Caco-2 (cell line): ENCODE results near the gene HOXC9. TPM values are rescaled to one million over a fixed set of nuclear protein-coding genes. Genes with fewer than 3 reads are reported as not detected.
A peak's percentile ranks its signal among the peaks of the same experiment; 100 is the strongest.

Experiments used
- BruUV-seq: library from RNA; stranded (reverse); fragments of 400-500 nt; replicated peaks from 2 replicates; lab custom pipeline; 2021; lab: Mats Ljungman, UMichigan
- CTCF ChIA-PET: fragments of 300-600 bp; sonication (Branson Sonifier 250); formaldehyde crosslinking; loops from one replicate; lab custom pipeline; 2022; ENCODE audit warnings: antibody characterized with exemption; lab: Charles Lee
- POLR2A ChIA-PET: fragments of 300-600 bp; sonication (Branson Sonifier 250); formaldehyde crosslinking; loops from one replicate; lab custom pipeline; 2022; ENCODE audit warnings: antibody characterized with exemption; lab: Charles Lee
- DNase-seq, 2 experiments: peaks; one replicate each; pipeline versions ENCODE4 v3.0.0 to v3.0.0-alpha.2; 2020 to 2022
- H3K27me3 ChIP-seq: replicated peaks from 2 replicates; pipeline ENCODE4 v1.6.0; 2011; ENCODE audit warnings: low read length; ENCODE audit not compliant: control insufficient read depth, insufficient read depth
- H3K36me3 ChIP-seq: 2 replicates; pipeline ENCODE4 v1.5.1; 2011; ENCODE audit warnings: low read length; ENCODE audit not compliant: control insufficient read depth, insufficient read depth
- H3K4me1 ChIP-seq: fragments of 250-450 bp; sonication (Bioruptor Pico); 2 replicates; pipeline ENCODE4 v1.5.1; 2020; ENCODE audit warnings: mild to moderate bottlenecking
- H3K4me3 ChIP-seq: 2 replicates; pipeline ENCODE4 v1.5.1; 2011; ENCODE audit warnings: low read depth, mild to moderate bottlenecking, control low read depth, low read length
- H3K9me3 ChIP-seq: fragments of 250-450 bp; sonication (Bioruptor Pico); 2 replicates; pipeline ENCODE4 v1.5.1; 2020; ENCODE audit warnings: mild to moderate bottlenecking, moderate library complexity
- H3K27ac Mint-ChIP-seq: one replicate; pipeline ENCODE4 v1.8.0; 2022; ENCODE audit warnings: mixed read lengths; ENCODE audit not compliant: unreplicated experiment
- H3K27me3 Mint-ChIP-seq: one replicate; pipeline ENCODE4 v1.8.0; 2022; ENCODE audit warnings: mixed read lengths; ENCODE audit not compliant: insufficient read depth, unreplicated experiment
- H3K36me3 Mint-ChIP-seq: one replicate; pipeline ENCODE4 v1.8.0; 2022; ENCODE audit warnings: mild to moderate bottlenecking, mixed read lengths; ENCODE audit not compliant: insufficient read depth, unreplicated experiment
- H3K4me1 Mint-ChIP-seq: one replicate; pipeline ENCODE4 v1.8.0; 2022; ENCODE audit warnings: low read depth, mixed read lengths; ENCODE audit not compliant: unreplicated experiment
- H3K4me3 Mint-ChIP-seq: one replicate; pipeline ENCODE4 v1.8.0; 2022; ENCODE audit warnings: mild to moderate bottlenecking, moderate library complexity, mixed read lengths; ENCODE audit not compliant: unreplicated experiment
- H3K9me3 Mint-ChIP-seq: one replicate; pipeline ENCODE4 v1.8.0; 2022; ENCODE audit warnings: mixed read lengths; ENCODE audit not compliant: unreplicated experiment
- intact Hi-C: fragments of 100-400 bp; cut with micrococcal nuclease; formaldehyde crosslinking; loops from one replicate; pipeline ENCODE4 v1.10.0; 2022; ENCODE audit not compliant: unreplicated experiment
- total RNA-seq: library from RNA; stranded (reverse); gene quantifications from 2 replicates; pipeline ENCODE4 v1.2.3, GENCODE V29; 2022
- TF ChIP-seq, protein P1 (sequence below), 2 experiments: fragments of 200-600 bp in 1 of 2; IDR thresholded peaks; 1 replicate in 1 of 2; 2 replicates in 1 of 2; pipeline versions ENCODE4 v1.5.1 to v1.8.0; 2011 to 2022; ENCODE audit warnings: antibody characterized with exemption in 1 of 2, control low read depth in 1 of 2, inconsistent platforms in 1 of 2, low read depth in 1 of 2, low read length in 1 of 2, mild to moderate bottlenecking in 1 of 2, moderate library complexity in 1 of 2; ENCODE audit not compliant: insufficient read depth in 1 of 2, severe bottlenecking in 1 of 2, unreplicated experiment in 1 of 2

The HOXC9 gene
- total RNA-seq, 1 experiment from 2014 or later, result 2.9 TPM

GRCh38 chr12:54019924-54020590 lies 20.1 kb downstream of the HOXC9 start:
- H3K4me3 Mint-ChIP-seq, result peak overlapping the region; percentile 9
- H3K27me3 Mint-ChIP-seq, result no peaks in the 10 kb centered on the region
- no peaks in the 10 kb centered on the region for H3K36me3 ChIP-seq
- no peaks in the 10 kb centered on the region for H3K9me3 ChIP-seq
- H3K4me1 Mint-ChIP-seq, result peaks cover 14% of the 10 kb centered on the region
- BruUV-seq, result no TSS peak
- H3K27ac Mint-ChIP-seq, result peak overlapping the region; percentile 4
- peaks cover 6% of the 10 kb centered on the region for H3K36me3 Mint-ChIP-seq
- POLR2A ChIA-PET, result no interaction called here
- no peak for DNase-seq
- CTCF ChIA-PET, result no interaction called here
- H3K27me3 ChIP-seq, result no peaks in the 10 kb centered on the region
- intact Hi-C loops, result loop anchor here (5.0 kb wide), 1 partner anchor 43 kb away; no protein-coding TSS in a partner anchor
- H3K9me3 Mint-ChIP-seq, result no peaks in the 10 kb centered on the region
- H3K4me1 ChIP-seq, result peaks cover 19% of the 10 kb centered on the region
- H3K4me3 ChIP-seq, result no peak overlapping the region
- TF ChIP-seq, protein P1, sequence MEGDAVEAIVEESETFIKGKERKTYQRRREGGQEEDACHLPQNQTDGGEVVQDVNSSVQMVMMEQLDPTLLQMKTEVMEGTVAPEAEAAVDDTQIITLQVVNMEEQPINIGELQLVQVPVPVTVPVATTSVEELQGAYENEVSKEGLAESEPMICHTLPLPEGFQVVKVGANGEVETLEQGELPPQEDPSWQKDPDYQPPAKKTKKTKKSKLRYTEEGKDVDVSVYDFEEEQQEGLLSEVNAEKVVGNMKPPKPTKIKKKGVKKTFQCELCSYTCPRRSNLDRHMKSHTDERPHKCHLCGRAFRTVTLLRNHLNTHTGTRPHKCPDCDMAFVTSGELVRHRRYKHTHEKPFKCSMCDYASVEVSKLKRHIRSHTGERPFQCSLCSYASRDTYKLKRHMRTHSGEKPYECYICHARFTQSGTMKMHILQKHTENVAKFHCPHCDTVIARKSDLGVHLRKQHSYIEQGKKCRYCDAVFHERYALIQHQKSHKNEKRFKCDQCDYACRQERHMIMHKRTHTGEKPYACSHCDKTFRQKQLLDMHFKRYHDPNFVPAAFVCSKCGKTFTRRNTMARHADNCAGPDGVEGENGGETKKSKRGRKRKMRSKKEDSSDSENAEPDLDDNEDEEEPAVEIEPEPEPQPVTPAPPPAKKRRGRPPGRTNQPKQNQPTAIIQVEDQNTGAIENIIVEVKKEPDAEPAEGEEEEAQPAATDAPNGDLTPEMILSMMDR (IDR thresholded peaks at IDR 0.05; ENCODE audit: insufficient read depth in 1 of 2, low read depth in 1 of 2, low read length in 1 of 2, severe bottlenecking in 1 of 2, unreplicated experiment in 1 of 2), result no peak

DNA sequence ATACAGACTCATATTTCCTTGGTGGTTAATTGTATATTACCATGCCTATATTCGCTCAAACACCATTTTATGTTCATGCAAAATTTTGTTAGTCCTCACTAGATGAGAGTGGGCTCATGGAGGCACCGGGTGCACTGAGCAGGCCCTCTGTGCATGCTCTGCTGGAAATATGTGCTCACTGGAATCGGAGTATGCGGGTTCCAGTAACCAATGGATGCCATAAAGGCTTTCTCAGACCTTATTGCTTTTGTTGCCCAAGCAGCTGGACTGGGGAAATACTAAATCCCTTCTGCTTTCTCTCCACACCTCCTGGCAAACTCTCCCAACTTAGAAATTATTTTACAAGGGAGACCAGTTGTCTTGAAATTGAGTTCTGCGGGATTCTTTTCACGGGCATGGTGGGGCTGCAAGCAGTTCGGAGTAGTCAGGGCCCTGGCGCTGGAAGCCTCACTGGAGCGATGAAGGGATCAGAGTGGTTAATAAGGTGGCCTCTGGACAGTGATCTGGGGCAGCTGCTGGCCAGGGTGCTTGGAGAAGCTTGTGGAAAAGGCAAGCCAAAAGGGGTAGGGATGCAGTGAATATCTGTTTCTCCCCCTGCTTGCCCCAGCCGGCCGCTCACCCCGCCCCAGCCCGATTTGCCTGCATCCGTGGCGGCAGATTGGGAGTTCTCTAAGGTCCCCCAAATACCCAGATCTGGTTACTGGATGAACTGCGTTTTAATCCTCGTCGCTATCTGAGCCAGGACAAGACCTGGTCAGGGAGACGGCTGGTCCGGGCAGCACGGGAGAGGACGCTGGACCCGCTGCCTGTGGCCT lies 20.8 kb downstream of the HOXC9 start:
- peaks cover 6% of the 10 kb centered on the region for H3K36me3 Mint-ChIP-seq

GRCh38 chr12:54021432-54022013 lies 21.6 kb downstream of the HOXC9 start:
- Histone ChIP-seq H3K4me3 (no peak overlapping the region), H3K4me1 (peaks cover 10% of the 10 kb centered on the region), H3K9me3 (no peaks in the 10 kb centered on the region), H3K27me3 (no peaks in the 10 kb centered on the region), H3K36me3 (no peaks in the 10 kb centered on the region)
- peaks cover 20% of the 10 kb centered on the region for H3K4me1 Mint-ChIP-seq
- ChIA-PET CTCF (interaction anchor here (1.4 kb wide), 1 partner anchor 186 kb away, joined by 4 read pairs; no protein-coding TSS in a partner anchor), POLR2A (no interaction called here)
- no peak for DNase-seq
- H3K27ac Mint-ChIP-seq, result peak overlapping the region; percentile 56
- H3K9me3 Mint-ChIP-seq, result no peaks in the 10 kb centered on the region
- TF ChIP-seq, protein P1 (IDR thresholded peaks at IDR 0.05; ENCODE audit: insufficient read depth in 1 of 2, low read depth in 1 of 2, low read length in 1 of 2, severe bottlenecking in 1 of 2, unreplicated experiment in 1 of 2), result no peak
- no TSS peak for BruUV-seq
- no peak overlapping the region for H3K4me3 Mint-ChIP-seq
- no peaks in the 10 kb centered on the region for H3K27me3 Mint-ChIP-seq
- peaks cover 6% of the 10 kb centered on the region for H3K36me3 Mint-ChIP-seq
- intact Hi-C loops, result no loop called here

More for the DNA sequence above, 20.8 kb downstream of the HOXC9 start:
- H3K27me3 Mint-ChIP-seq, result no peaks in the 10 kb centered on the region
- DNase-seq, result no peak
- TF ChIP-seq, protein P1 (IDR thresholded peaks at IDR 0.05; ENCODE audit: insufficient read depth in 1 of 2, low read depth in 1 of 2, low read length in 1 of 2, severe bottlenecking in 1 of 2, unreplicated experiment in 1 of 2), result no peak
- Histone ChIP-seq H3K9me3 (no peaks in the 10 kb centered on the region), H3K27me3 (no peaks in the 10 kb centered on the region), H3K4me1 (peaks cover 12% of the 10 kb centered on the region), H3K4me3 (no peak overlapping the region), H3K36me3 (no peaks in the 10 kb centered on the region)
- H3K4me3 Mint-ChIP-seq, result no peak overlapping the region
- BruUV-seq, result no TSS peak
- ChIA-PET CTCF (no interaction called here), POLR2A (no interaction called here)
- H3K4me1 Mint-ChIP-seq, result peaks cover 16% of the 10 kb centered on the region
- no peak overlapping the region for H3K27ac Mint-ChIP-seq
- no peaks in the 10 kb centered on the region for H3K9me3 Mint-ChIP-seq
- intact Hi-C loops, result no loop called here
